Measurements from ENCODE around the gene TTYH1.

DNA sequence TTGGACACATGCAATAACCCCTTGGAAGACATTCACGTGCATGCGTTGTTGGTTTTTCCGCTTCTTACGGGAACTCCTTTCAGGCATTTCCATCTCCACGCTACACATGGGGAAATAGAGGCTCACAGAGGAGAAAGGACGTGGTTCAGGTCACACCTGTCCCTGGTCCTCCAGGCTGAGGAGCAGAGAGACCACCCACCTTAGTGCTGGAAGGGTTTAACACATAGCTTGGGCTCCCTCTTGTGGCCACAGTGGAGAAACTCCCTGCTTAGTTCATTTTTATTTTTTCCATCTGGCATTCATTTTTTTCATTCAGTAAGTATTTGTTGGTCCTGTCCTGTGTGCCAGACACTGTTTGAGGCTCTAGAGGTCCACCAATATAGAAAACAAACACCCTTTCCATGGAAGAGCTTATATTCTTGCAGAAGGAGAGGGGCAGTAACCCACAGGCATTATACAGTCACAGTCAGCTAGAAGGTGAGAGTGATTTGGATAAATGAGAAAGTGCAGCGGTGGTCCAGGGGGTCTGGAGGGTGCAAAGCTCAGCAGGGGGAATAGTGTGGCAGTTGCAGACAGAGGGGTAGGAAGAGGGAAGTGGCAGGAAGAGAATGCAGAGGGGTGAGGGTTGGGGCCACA lies 24.2 kb upstream of the TTYH1 start:
- peak; percentile 63 for TF ChIP-seq CTCF (conservative IDR thresholded peaks at IDR 0.05; ENCODE audit: low read depth, low read length)
- no peak for TF ChIP-seq MAZ (IDR thresholded peaks at IDR 0.05; ENCODE audit: borderline replicate concordance, low read depth, low read length)
- no peak for TF ChIP-seq BHLHE40 (IDR thresholded peaks at IDR 0.05; ENCODE audit: low read depth, low read length)
- no peak for TF ChIP-seq POLR2A (IDR thresholded peaks at IDR 0.05; ENCODE audit: low read depth, low read length)
- TF ChIP-seq MAFK (IDR thresholded peaks at IDR 0.05; ENCODE audit: low read depth, low read length): no peak
- TF ChIP-seq SMC3 (IDR thresholded peaks at IDR 0.05; ENCODE audit: low read depth, low read length): no peak
- TF ChIP-seq RAD21 (IDR thresholded peaks at IDR 0.05; ENCODE audit: low read length): peak; percentile 52
- TF ChIP-seq, protein P1, sequence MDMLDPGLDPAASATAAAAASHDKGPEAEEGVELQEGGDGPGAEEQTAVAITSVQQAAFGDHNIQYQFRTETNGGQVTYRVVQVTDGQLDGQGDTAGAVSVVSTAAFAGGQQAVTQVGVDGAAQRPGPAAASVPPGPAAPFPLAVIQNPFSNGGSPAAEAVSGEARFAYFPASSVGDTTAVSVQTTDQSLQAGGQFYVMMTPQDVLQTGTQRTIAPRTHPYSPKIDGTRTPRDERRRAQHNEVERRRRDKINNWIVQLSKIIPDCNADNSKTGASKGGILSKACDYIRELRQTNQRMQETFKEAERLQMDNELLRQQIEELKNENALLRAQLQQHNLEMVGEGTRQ (IDR thresholded peaks at IDR 0.05; ENCODE audit: low read depth, low read length): no peak
- TF ChIP-seq NFE2L2 (IDR thresholded peaks at IDR 0.05; ENCODE audit: low read depth, low read length): no peak
- no peak for TF ChIP-seq RCOR1 (IDR thresholded peaks at IDR 0.05; ENCODE audit: insufficient replicate concordance, low read length)
- no peak for TF ChIP-seq CEBPB (IDR thresholded peaks at IDR 0.05; ENCODE audit: low read depth, low read length)
- TF ChIP-seq MXI1 (IDR thresholded peaks at IDR 0.05; ENCODE audit: borderline replicate concordance, low read depth, low read length): no peak

Data from IMR-90 (cell line).